Keratinocyte (primary cell): ENCODE data around the gene RPS27. TPM values are rescaled to one million over a fixed set of nuclear protein-coding genes. Genes with fewer than 3 reads are reported as not detected.

Experiments
- DNase-seq: peaks from one replicate; pipeline ENCODE4 v3.0.0-alpha.2; 2011; ENCODE audit warnings: low read depth, missing footprints, low spot score
- FAIRE-seq: peaks from 2 replicates; lab custom pipeline; 2011; peaks lifted over from hg19 to GRCh38; lab: Jason Lieb, UNC
- H2AFZ ChIP-seq: 2 replicates; pipeline ENCODE4 v1.6.0; 2012; ENCODE audit warnings: low read length, control low read depth, inconsistent platforms; ENCODE audit not compliant: control insufficient read depth
- H3K27ac ChIP-seq: 2 replicates; pipeline ENCODE4 v1.5.1; 2011; ENCODE audit warnings: low read length; ENCODE audit not compliant: control insufficient read depth, insufficient read depth
- H3K27me3 ChIP-seq: 3 replicates; pipeline ENCODE4 v1.6.0; 2011; ENCODE audit warnings: low read length; ENCODE audit not compliant: control insufficient read depth, insufficient read depth; ENCODE audit errors: extremely low read depth
- H3K36me3 ChIP-seq, 2 experiments: 2 replicates in 1 of 2; 3 replicates in 1 of 2; pipeline ENCODE4 v1.5.1; 2011; ENCODE audit warnings: low read length in 2 of 2, mild to moderate bottlenecking in 1 of 2; ENCODE audit not compliant: control insufficient read depth in 2 of 2, insufficient read depth in 2 of 2; ENCODE audit errors: extremely low read depth in 1 of 2
- H3K4me1 ChIP-seq: 3 replicates; pipeline ENCODE4 v1.5.1; 2011; ENCODE audit warnings: low read length; ENCODE audit not compliant: control insufficient read depth, insufficient read depth; ENCODE audit errors: extremely low read depth
- H3K4me2 ChIP-seq: 3 replicates; pipeline ENCODE4 v1.6.0; 2011; ENCODE audit warnings: low read depth, low read length; ENCODE audit not compliant: control insufficient read depth, insufficient read depth; ENCODE audit errors: extremely low read depth
- H3K4me3 ChIP-seq, 3 experiments: fragments of 200-600 bp in 1 of 3; sonication (generic) in 1 of 3; 2 replicates in 2 of 3; 3 replicates in 1 of 3; pipeline ENCODE4 v1.5.1; 2011 to 2016; ENCODE audit warnings: low read length in 3 of 3, mild to moderate bottlenecking in 3 of 3, control low read depth in 2 of 3, inconsistent platforms in 1 of 3, low read depth in 1 of 3, mixed read lengths in 1 of 3, mixed run types in 1 of 3, moderate library complexity in 1 of 3; ENCODE audit not compliant: control insufficient read depth in 2 of 3, insufficient read depth in 2 of 3; ENCODE audit errors: extremely low read depth in 1 of 3
- H3K79me2 ChIP-seq: 2 replicates; pipeline ENCODE4 v1.6.0; 2012; ENCODE audit warnings: low read length; ENCODE audit not compliant: control insufficient read depth, insufficient read depth
- H3K9ac ChIP-seq: 3 replicates; pipeline ENCODE4 v1.6.0; 2011; ENCODE audit warnings: low read length; ENCODE audit not compliant: control insufficient read depth, insufficient read depth; ENCODE audit errors: extremely low read depth
- H3K9me1 ChIP-seq: 3 replicates; pipeline ENCODE4 v1.6.0; 2011; ENCODE audit warnings: low read length; ENCODE audit not compliant: control insufficient read depth, insufficient read depth; ENCODE audit errors: extremely low read depth
- H3K9me3 ChIP-seq: 2 replicates; pipeline ENCODE4 v1.5.1; 2012; ENCODE audit warnings: low read depth, low read length; ENCODE audit not compliant: control insufficient read depth
- H4K20me1 ChIP-seq: 3 replicates; pipeline ENCODE4 v1.6.0; 2011; ENCODE audit warnings: low read length; ENCODE audit not compliant: control insufficient read depth, insufficient read depth; ENCODE audit errors: extremely low read depth
- CTCF ChIP-seq, 3 experiments: IDR thresholded peaks in 1 of 3; conservative IDR thresholded peaks in 1 of 3; optimal IDR thresholded peaks in 1 of 3; 2 replicates in 2 of 3; 3 replicates in 1 of 3; pipeline versions ENCODE3 to v1.5.1; 2011; ENCODE audit warnings: low read length in 3 of 3, mild to moderate bottlenecking in 3 of 3, moderate library complexity in 2 of 3, control low read depth in 1 of 3, inconsistent platforms in 1 of 3; ENCODE audit not compliant: insufficient read depth in 2 of 3; ENCODE audit errors: extremely low read depth in 1 of 3
- EZH2 ChIP-seq: IDR thresholded peaks from one replicate; pipeline ENCODE4 v1.6.1; 2012; ENCODE audit warnings: inconsistent platforms, mild to moderate bottlenecking, low read length, moderate library complexity
- dilution Hi-C: fragments of 300-500 bp; cut with MboI; formaldehyde crosslinking; loops from one replicate; pipeline ENCODE4 v1.7.0; 2020; ENCODE audit warnings: low sequenced_read_pairs; ENCODE audit not compliant: extremely low pct_ligation_motif_present
- polyA plus RNA-seq, 5 experiments: library from polyadenylated mRNA; depleted of rRNA in 3 of 5; stranded (reverse) in 3 of 5; stranded (forward) in 1 of 5; unstranded in 1 of 5; fragments of >200 nt; gene quantifications; 1 replicate in 1 of 5; 2 replicates in 3 of 5; 3 replicates in 1 of 5; pipeline versions ENCODE4 v1.2.1 to v1.2.3, GENCODE V29; 2011 to 2012; ENCODE audit warnings: missing spikeins in 2 of 5, low read depth in 1 of 5, low replicate concordance in 1 of 5

Gene RPS27
- polyA plus RNA-seq, 1 donor (not counting 4 experiments of a cell fraction or from before 2014, with no cell fraction given) = 5,112 TPM

- Histone ChIP-seq H3K4me1 (peaks cover 13% of the 10 kb centered on the region), H3K4me3 (no peak overlapping the region), H3K27me3 (no peaks in the 10 kb centered on the region), H3K79me2 (peaks cover 52% of the 10 kb centered on the region), H3K4me2 (no peak overlapping the region), H3K9ac (no peak overlapping the region), H2AFZ (no peak overlapping the region), H3K9me3 (no peaks in the 10 kb centered on the region), H3K36me3 (peaks cover 25 to 36% of the 10 kb centered on the region in 2 experiments), H3K9me1 (no peaks in the 10 kb centered on the region), H3K27ac (no peak overlapping the region), H4K20me1 (peaks cover 3% of the 10 kb centered on the region)
- no peak for DNase-seq
- TF ChIP-seq EZH2 (no peak), CTCF (optimal IDR thresholded peaks at IDR 0.05 in 1 of 3, IDR thresholded peaks at IDR 0.05 in 1 of 3, conservative IDR thresholded peaks at IDR 0.05 in 1 of 3; ENCODE audit: extremely low read depth in 1 of 3, insufficient read depth in 2 of 3, low read length in 3 of 3) (no peak)
- FAIRE-seq = no peak
- dilution Hi-C loops = no loop called here
These were observed 36.6 kb upstream of the RPS27 start for GRCh38 chr1:153953859-153954365.

- no peak overlapping the region for H3K4me2 ChIP-seq
- peaks cover 52% of the 10 kb centered on the region for H3K79me2 ChIP-seq
- H3K9me1 ChIP-seq = no peaks in the 10 kb centered on the region
- no peaks in the 10 kb centered on the region for H3K27me3 ChIP-seq
- TF ChIP-seq CTCF (optimal IDR thresholded peaks at IDR 0.05 in 1 of 3, IDR thresholded peaks at IDR 0.05 in 1 of 3, conservative IDR thresholded peaks at IDR 0.05 in 1 of 3; ENCODE audit: extremely low read depth in 1 of 3, insufficient read depth in 2 of 3, low read length in 3 of 3) = no peak
- TF ChIP-seq EZH2 = no peak
- no peak overlapping the region for H3K27ac ChIP-seq
- no peak for FAIRE-seq
- no peak overlapping the region for H2AFZ ChIP-seq
- H3K4me1 ChIP-seq = peaks cover 14% of the 10 kb centered on the region
- no peak for DNase-seq
- no peak overlapping the region for H3K4me3 ChIP-seq
- H3K9ac ChIP-seq = no peak overlapping the region
- H3K36me3 ChIP-seq = peaks cover 26 to 41% of the 10 kb centered on the region in 2 experiments
- H3K9me3 ChIP-seq = no peaks in the 10 kb centered on the region
- H4K20me1 ChIP-seq = peaks cover 3% of the 10 kb centered on the region
- dilution Hi-C loops = no loop called here
These were observed 35.7 kb upstream of the RPS27 start for GRCh38 chr1:153954826-153955225.
